ENCODE results near the gene SPATC1L.
"Not testable (repeated sequence)": the region's sequence is repeated elsewhere in the genome, so short reads cannot be mapped to it uniquely, and the experiment has no call there.

SPATC1L gene

GRCh38 chr21:46208761-46209721, 24.8 kb upstream of the SPATC1L start:
- no peak for ATAC-seq
- H3K27ac Mint-ChIP-seq: no peak overlapping the region
- H3K4me1 Mint-ChIP-seq: no peaks in the 10 kb centered on the region
- peaks cover 61% of the 10 kb centered on the region for H3K36me3 Mint-ChIP-seq
- H3K27me3 Mint-ChIP-seq: no peaks in the 10 kb centered on the region
- no peak overlapping the region for H3K4me3 Mint-ChIP-seq
- no peaks in the 10 kb centered on the region for H3K9me3 Mint-ChIP-seq

GRCh38 chr21:46207920-46208591, 23.8 kb upstream of the SPATC1L start:
- Mint-ChIP-seq H3K4me1 (no peaks in the 10 kb centered on the region), H3K4me3 (no peak overlapping the region), H3K27ac (no peak overlapping the region), H3K9me3 (no peaks in the 10 kb centered on the region), H3K27me3 (no peaks in the 10 kb centered on the region), H3K36me3 (peaks cover 61% of the 10 kb centered on the region)
- ATAC-seq: peak; percentile 46

GRCh38 chr21:46207006-46207919, 23.0 kb upstream of the SPATC1L start:
- H3K27me3 Mint-ChIP-seq: no peaks in the 10 kb centered on the region
- no peak overlapping the region for H3K27ac Mint-ChIP-seq

GRCh38 chr21:46206163-46207005, 22.1 kb upstream of the SPATC1L start:
- Mint-ChIP-seq H3K36me3 (peaks cover 60% of the 10 kb centered on the region), H3K9me3 (no peaks in the 10 kb centered on the region), H3K27me3 (no peaks in the 10 kb centered on the region), H3K4me3 (no peak overlapping the region), H3K27ac (peak overlapping the region; percentile 6), H3K4me1 (no peaks in the 10 kb centered on the region)
- ATAC-seq: no peak

More at GRCh38 chr21:46207006-46207919, 23.0 kb upstream of the SPATC1L start:
- Mint-ChIP-seq H3K9me3 (no peaks in the 10 kb centered on the region), H3K4me3 (no peak overlapping the region), H3K36me3 (peaks cover 65% of the 10 kb centered on the region), H3K4me1 (no peaks in the 10 kb centered on the region)
- ATAC-seq: peak; percentile 3

- no peaks in the 10 kb centered on the region for H3K4me1 Mint-ChIP-seq
- peaks cover 61% of the 10 kb centered on the region for H3K36me3 Mint-ChIP-seq
- ATAC-seq: no peak
- no peaks in the 10 kb centered on the region for H3K9me3 Mint-ChIP-seq
- no peak overlapping the region for H3K4me3 Mint-ChIP-seq
- H3K27me3 Mint-ChIP-seq: no peaks in the 10 kb centered on the region
- peak overlapping the region; percentile 6 for H3K27ac Mint-ChIP-seq
These were observed 21.5 kb upstream of the SPATC1L start for GRCh38 chr21:46205766-46206162.

GRCh38 chr21:46205166-46205565, 20.9 kb upstream of the SPATC1L start:
- Mint-ChIP-seq H3K27me3 (no peaks in the 10 kb centered on the region), H3K27ac (no peak overlapping the region), H3K4me1 (no peaks in the 10 kb centered on the region), H3K9me3 (no peaks in the 10 kb centered on the region), H3K36me3 (peaks cover 67% of the 10 kb centered on the region), H3K4me3 (no peak overlapping the region)
- no peak for ATAC-seq

- no peak overlapping the region for H3K4me3 Mint-ChIP-seq
- no peak overlapping the region for H3K27ac Mint-ChIP-seq
- peaks cover 77% of the 10 kb centered on the region for H3K36me3 Mint-ChIP-seq
- ATAC-seq: no peak
- no peaks in the 10 kb centered on the region for H3K9me3 Mint-ChIP-seq
- no peaks in the 10 kb centered on the region for H3K27me3 Mint-ChIP-seq
- no peaks in the 10 kb centered on the region for H3K4me1 Mint-ChIP-seq
These were observed 18.9 kb upstream of the SPATC1L start for GRCh38 chr21:46203203-46203600.

- peaks cover 77% of the 10 kb centered on the region for H3K36me3 Mint-ChIP-seq
- no peak for ATAC-seq
- H3K27ac Mint-ChIP-seq: no peak overlapping the region
These were observed 18.4 kb upstream of the SPATC1L start for GRCh38 chr21:46202592-46203202.

GRCh38 chr21:46200877-46201803, 16.9 kb upstream of the SPATC1L start:
- ATAC-seq, H3K9me3 Mint-ChIP-seq, H3K4me3 Mint-ChIP-seq, H3K27me3 Mint-ChIP-seq, H3K27ac Mint-ChIP-seq, H3K4me1 Mint-ChIP-seq: not testable (repeated sequence)
- H3K36me3 Mint-ChIP-seq: peaks cover 83% of the 10 kb centered on the region

More at GRCh38 chr21:46202592-46203202, 18.4 kb upstream of the SPATC1L start:
- Mint-ChIP-seq H3K27me3 (no peaks in the 10 kb centered on the region), H3K4me1 (no peaks in the 10 kb centered on the region), H3K9me3 (no peaks in the 10 kb centered on the region), H3K4me3 (no peak overlapping the region)

GRCh38 chr21:46199436-46200373, 15.4 kb upstream of the SPATC1L start:
- ATAC-seq: no peak
- Mint-ChIP-seq H3K9me3 (no peaks in the 10 kb centered on the region), H3K4me3 (no peak overlapping the region), H3K36me3 (peaks cover 80% of the 10 kb centered on the region), H3K4me1 (no peaks in the 10 kb centered on the region), H3K27me3 (no peaks in the 10 kb centered on the region), H3K27ac (no peak overlapping the region)

GRCh38 chr21:46196733-46197132, 12.5 kb upstream of the SPATC1L start:
- Mint-ChIP-seq H3K4me3 (no peak overlapping the region), H3K27ac (no peak overlapping the region), H3K27me3 (no peaks in the 10 kb centered on the region), H3K4me1 (no peaks in the 10 kb centered on the region), H3K9me3 (no peaks in the 10 kb centered on the region), H3K36me3 (peaks cover 74% of the 10 kb centered on the region)
- no peak for ATAC-seq

GRCh38 chr21:46195595-46196195, 11.4 kb upstream of the SPATC1L start:
- no peak for ATAC-seq
- no peak overlapping the region for H3K4me3 Mint-ChIP-seq

More at GRCh38 chr21:46195595-46196195, 11.4 kb upstream of the SPATC1L start:
- peaks cover 70% of the 10 kb centered on the region for H3K36me3 Mint-ChIP-seq
- H3K27ac Mint-ChIP-seq: no peak overlapping the region
- no peaks in the 10 kb centered on the region for H3K4me1 Mint-ChIP-seq
- no peaks in the 10 kb centered on the region for H3K9me3 Mint-ChIP-seq
- no peaks in the 10 kb centered on the region for H3K27me3 Mint-ChIP-seq
